HG03442 (cell line): ENCODE results near the gene CDK5RAP3.
"Not testable (repeated sequence)": the region's sequence is repeated elsewhere in the genome, so short reads cannot be mapped to it uniquely, and the experiment has no call there.

Experiments
- ATAC-seq: cut with Tn5 transposase; IDR thresholded peaks from one replicate; pipeline ENCODE4 v1.9.1; 2021; ENCODE audit warnings: mild to moderate bottlenecking, moderate library complexity; ENCODE audit not compliant: unreplicated experiment

The CDK5RAP3 gene, protein sequence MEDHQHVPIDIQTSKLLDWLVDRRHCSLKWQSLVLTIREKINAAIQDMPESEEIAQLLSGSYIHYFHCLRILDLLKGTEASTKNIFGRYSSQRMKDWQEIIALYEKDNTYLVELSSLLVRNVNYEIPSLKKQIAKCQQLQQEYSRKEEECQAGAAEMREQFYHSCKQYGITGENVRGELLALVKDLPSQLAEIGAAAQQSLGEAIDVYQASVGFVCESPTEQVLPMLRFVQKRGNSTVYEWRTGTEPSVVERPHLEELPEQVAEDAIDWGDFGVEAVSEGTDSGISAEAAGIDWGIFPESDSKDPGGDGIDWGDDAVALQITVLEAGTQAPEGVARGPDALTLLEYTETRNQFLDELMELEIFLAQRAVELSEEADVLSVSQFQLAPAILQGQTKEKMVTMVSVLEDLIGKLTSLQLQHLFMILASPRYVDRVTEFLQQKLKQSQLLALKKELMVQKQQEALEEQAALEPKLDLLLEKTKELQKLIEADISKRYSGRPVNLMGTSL

DNA sequence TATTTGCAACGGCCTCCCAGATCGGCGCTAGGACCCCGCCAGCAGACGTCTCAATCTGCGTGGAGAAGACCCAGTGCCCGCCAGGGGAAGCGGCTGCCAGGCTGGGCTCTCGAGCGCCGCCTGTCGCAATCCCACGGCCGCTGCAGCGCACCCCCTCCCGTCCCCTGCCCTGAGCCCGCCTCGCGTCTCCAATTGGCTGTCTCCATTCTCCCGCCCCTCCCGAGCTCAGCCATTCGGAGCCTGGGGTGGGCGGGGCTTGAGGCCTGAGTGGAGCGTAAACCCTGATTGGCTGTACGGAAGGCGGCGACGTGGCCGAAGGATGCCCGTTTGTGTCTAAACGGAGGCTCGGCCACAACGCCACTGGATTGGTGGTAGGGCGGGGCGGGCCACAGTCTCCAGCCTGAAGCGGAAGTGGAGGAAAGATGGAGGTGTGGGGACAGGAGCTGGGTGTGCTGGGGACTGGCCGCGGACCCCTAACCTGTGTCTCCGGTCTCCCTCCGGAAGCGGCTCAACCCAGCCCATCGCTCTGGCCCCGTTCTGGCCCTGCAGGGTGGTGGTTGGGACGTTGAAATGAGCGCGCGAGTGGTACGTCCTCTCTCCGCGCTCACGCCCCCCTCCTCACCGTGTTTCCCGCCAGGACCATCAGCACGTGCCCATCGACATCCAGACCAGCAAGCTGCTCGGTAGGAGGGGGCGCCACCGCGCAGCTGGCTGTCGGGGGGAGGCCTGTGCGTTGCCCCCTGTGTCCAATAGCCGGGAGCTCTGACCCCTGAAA is at the start of gene CDK5RAP3:
CDK5RAP3 (plus strand) TSS at position 389 of the 775 bp plus-strand sequence; CDS start at position 423, 34 bp downstream.
- ATAC-seq, result peak; percentile 95

DNA sequence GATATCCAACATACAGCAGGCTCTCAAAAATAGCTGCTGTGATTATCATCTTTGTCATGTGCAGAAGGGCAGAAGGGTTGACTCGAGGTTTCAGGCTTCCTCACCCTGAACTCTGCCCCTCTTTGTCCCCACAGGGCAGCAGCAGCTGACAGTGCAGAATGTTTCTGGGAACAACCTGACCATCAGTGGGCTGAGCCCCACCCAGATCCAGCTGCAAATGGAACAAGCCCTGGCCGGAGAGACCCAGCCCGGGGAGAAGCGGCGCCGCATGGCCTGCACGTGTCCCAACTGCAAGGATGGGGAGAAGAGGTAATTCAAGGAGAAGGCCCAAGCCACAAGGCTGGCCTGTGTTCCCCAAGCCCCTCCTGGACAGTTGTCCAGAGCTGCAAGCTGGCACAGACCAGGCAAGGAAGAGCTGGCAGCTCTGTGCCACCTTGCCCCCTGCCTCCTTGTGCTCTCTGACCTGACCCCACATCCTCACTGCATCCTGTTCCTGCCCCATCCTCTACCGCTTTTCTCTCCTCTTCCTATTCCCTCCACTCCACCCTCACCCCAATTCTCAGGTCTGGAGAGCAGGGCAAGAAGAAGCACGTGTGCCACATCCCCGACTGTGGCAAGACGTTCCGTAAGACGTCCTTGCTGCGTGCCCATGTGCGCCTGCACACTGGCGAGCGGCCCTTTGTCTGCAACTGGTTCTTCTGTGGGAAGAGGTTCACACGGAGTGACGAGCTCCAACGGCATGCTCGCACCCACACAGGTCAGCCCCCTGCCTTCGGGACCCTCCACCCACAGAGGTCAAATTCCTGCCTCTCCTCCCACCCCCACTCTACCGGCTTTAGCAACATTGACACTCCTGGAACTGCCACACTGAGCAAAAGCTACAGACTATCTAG is 45.9 kb upstream of the CDK5RAP3 start:
- no peak for ATAC-seq

DNA sequence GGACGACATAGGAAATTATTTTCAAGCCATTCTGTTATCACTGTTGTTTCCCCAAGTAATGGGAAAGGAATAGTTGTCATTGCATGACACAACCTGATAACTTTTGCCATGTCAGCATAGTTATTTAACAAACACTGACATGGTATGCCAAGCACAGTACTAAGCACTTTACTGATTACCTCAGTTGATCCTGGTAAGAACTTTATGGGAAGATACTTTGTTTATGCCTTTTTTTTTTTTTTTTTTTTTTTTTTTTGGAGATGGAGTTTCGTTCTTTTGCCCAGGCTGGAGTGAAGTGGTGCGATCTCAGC is 45.3 kb upstream of the CDK5RAP3 start:
- ATAC-seq, result no peak

DNA sequence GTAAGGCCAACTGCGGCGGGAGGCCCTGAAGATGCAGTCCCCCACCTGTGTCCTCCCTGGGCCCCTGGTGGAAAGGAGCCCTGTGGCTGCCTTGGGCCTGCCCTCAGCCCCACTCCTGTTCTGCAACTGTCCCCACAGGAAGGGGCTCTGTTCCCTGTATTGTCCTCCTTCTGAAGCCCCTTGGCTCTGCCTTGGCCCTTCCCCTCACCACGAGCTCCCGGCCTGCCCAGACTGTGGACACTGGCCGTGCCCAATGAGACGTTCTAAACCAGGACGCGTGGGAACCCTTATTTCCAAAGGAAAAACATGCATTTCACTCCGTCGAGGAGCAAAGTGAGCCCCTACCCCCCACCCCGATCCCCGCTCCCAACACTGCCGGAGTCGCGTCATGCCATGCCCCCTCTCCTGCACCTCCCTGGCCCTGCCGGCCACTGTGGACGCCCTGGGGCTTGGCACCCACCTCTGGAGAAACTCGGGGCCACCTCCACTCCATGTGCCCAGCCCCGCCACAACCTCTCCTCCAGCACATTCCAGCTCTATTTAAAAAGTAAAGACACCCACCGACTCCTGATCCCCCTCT is 43.0 kb upstream of the CDK5RAP3 start:
- ATAC-seq, result no peak

DNA sequence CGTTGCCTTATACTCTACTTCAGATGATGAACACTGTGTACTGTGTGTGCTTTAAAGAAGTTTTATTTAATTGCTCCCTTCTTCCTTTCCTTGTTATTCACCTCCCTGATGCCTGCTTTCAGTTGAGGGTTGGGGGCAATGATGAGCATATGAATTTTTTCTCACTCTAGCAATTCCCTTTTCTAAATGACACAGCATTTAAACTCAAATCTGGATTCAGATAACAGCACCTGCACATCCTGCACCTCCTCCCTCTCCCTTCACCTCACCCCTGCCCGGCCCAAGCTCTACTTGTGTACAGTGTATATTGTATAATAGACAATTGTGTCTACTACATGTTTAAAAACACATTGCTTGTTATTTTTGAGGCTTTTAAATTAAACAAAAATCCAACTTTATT is 42.5 kb upstream of the CDK5RAP3 start:
- ATAC-seq, result no peak

DNA sequence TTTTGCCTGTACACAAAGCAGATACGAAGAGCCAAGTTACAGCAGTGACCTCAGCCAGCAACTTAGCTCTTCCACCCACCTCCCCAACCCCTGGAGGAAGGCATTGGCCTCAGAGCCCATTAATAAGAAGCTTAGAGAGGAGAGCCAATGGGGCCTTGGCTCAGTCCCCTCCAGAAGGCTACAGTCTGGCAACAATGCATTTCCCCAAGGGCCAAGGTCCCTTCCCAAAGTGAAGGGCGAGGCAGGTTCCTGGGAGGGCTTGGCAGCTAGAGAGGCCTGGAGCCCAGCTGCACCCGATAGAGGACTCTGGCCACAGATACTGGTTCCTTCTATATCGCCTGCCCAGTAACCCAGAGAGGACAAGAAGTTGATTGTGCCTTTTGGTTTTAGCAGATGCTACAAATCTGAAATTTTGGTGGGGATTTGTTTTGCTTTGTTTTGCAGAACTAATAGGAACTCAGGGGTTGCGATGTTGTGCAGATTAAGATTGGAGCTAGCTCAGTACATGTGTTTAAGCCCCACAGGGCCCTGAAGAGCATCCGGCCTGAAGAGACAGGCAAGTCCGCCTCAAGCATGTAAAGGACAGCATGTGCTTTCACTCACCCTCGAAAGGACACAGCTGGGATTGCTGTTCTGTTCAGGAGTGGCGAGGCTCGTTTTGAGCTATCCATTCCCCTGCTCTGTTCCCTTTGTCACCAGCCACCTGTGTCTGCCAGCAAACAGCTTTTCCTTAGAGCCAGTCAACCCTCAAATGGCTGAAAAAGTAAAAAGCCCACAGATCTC is 41.5 kb upstream of the CDK5RAP3 start:
- ATAC-seq, result no peak

DNA sequence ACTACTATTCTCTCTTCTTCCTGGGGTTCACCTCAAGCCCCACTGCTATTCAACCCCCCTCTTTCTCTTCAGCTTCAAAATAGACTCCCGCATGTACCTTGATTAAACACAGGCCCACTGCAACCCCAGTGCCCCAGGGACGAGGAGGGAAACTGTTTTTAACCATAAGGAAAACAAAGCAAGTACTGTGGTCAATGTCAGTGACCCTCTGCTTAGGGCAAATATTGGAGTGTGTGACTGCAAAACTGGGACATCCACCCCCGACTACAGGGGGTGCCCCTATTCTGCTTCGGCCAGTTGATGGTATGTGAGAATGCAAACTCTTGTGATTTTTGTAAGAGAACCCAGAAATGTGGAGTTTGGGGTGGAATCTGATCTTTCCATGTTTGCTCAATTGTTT is 39.1 kb upstream of the CDK5RAP3 start:
- ATAC-seq, result no peak

DNA sequence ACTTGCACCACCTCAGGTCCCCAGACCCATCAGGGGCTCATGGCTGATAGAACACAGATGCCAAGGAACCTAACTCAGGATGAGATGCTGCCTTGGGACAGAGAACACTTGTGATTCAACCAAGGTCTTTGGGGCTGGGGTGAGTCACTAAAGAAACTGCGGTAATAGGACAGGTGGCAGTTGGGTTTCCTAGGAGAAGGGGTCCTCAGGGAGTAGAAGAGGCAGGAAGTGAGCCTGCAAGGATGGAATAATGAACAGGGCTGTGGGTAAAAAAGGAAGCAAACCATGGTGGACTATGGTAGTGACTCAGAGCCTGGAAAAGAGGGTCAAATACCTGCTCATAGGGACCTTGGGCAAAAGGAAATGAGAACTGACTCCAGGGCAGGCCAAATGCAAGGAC is 36.1 kb upstream of the CDK5RAP3 start:
- ATAC-seq, result no peak

DNA sequence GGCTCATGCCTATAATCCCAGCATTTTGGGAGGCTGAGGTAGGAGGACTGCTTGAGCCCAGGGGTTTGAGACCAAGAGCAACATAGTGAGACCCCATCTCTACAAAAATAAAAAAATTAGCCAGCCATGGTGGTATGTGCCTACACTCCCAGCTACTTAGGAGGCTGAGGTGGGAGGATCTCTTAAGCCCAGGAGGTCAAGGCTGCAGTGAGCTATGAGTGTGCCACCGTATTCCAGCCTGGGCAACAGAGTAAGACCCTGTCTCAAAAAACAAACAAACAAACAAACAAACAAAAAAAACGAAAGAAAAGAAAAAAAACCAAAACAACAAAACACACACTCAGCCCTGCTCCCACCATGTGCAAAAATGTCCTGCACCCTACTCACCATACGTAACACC is 35.4 kb upstream of the CDK5RAP3 start:
- not testable (repeated sequence) for ATAC-seq

DNA sequence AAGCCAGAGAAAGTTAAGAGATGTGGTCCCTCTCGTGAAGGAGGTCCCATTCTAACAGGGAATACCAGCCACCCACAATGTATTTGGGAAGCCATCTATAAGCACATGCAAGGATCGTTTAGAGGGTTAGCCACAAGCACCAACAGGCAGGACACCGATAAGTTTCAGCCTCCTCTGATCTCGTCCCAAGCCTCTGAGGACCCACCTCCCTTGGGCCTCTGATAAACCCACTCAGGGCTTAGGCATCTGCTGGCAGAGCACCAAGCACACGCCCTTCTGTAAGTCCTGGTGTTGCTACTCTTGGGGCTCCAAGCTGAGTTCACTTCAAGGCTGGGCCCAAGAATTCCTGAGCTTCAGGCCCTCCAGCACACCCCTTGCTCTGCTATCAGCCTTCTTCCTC is 35.0 kb upstream of the CDK5RAP3 start:
- ATAC-seq, result no peak

DNA sequence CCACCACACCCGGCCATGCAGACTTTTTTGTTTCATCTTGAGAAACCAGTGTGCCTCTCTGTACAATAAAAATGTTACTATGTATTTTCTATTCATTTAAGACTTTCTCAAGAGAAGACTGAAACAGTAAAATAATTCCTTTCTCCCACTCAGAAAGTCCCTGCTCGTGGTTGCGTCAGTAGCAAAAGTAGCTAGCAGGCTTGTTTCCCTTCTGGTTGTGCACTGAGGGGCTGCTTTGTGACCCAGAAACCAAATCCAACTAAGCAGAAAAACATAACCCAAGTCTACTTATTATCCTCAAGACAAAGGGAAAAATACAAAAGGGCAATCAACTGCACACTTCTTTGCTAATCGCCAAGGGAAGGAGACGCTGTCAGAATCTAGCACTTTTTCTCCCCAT is 33.0 kb upstream of the CDK5RAP3 start:
- ATAC-seq, result no peak

DNA sequence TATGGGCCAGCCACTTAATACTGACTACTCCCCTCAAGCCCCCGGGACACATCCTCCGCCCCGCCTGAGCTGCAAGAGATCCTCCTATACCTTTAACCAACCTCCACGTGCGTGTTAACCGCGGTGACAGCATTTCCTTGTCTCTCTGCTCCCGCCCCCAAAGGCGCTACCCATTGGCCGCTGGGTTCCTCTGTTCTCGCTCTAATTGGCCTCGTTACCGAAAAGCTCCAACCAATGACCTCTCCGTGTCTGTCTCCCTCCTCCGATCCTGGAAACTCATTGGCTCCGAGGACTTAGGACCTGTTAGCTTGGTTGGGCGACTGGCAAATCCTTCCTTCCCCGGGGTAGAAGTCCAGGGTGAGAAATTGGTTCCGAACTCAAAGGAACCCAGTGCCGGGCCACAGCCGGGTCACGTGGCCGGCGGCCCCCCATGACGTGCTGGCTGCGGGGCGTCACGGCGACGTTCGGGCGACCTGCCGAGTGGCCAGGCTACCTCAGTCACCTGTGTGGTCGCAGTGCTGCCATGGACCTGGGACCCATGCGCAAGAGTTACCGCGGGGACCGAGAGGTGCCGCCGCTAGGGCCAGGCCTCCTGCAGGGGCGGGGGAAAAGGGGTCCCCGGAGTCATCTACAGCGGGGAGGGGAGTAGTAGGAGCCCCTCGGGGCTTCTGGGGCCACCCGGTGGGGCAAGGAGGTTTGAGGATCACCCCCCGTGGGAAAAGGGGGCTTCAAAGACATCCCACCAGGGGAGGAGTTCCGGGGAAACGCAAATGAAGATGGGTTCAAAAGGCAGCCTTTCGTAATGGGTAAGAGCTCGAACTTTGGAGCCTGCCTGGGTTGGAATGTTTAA is 29.4 kb upstream of the CDK5RAP3 start, which contains the start of gene PNPO:
PNPO (plus strand) TSS at position 326 of the 850 bp plus-strand sequence; CDS start at position 431, 105 bp downstream.
- ATAC-seq, result peak; percentile 92

DNA sequence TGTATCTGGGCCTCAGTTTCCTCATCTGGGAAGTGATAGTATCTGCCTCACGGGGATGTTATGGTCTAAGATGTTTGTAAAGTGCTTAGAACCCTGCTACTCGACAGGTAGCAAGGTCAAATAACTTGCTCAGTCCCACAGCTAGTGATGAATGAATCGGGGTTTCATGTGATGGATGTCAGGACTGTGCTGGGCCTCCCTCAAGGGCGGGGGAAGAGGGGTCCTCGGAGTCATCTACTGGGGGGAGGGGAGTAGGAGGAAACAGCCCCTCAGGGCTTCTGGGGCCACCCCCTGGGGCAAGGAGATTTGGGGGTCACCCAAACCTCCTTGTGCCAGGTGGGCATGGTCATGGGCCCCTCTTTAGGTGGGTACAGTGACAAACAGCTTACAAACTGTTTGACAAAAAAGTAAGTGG is 28.8 kb upstream of the CDK5RAP3 start:
- no peak for ATAC-seq

DNA sequence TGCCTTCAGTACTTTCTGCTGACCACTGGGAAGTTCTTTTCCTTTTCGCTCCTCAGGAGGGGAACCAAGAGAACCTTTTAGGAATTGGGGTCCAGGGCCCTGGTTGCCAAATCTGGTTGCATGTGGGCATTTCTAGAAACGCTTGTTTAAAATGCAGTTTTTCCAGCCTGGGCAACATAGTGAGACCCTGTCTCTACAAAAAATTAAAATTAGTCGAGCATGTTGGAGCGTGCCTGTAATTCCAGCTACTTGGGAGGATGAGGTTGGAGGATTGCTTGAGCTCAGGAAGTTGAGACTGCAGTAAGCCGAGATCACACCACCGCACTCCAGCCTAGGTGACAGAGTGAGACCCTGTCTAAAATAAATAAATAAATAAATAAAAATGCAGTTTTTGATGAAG is 28.3 kb upstream of the CDK5RAP3 start:
- ATAC-seq, result no peak

DNA sequence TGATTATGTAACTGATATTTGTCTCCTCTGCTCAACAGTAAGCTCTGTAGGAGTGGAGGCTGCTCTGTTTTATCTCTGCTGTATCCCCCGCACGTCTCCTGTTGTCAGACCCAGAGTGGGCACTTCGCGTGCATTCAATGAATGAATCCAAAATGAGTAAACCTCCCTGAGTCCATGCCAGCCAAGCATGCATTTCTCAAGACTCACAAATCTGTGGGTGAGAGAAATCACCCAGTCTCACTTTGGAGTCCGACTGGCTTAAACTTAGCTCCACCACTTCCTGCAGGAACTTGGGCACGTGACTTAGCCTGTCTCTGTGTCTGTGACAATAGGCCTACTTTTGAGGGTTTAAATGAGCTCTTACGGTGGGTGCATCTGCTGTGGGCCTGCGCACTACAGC is 25.8 kb upstream of the CDK5RAP3 start:
- ATAC-seq, result no peak

DNA sequence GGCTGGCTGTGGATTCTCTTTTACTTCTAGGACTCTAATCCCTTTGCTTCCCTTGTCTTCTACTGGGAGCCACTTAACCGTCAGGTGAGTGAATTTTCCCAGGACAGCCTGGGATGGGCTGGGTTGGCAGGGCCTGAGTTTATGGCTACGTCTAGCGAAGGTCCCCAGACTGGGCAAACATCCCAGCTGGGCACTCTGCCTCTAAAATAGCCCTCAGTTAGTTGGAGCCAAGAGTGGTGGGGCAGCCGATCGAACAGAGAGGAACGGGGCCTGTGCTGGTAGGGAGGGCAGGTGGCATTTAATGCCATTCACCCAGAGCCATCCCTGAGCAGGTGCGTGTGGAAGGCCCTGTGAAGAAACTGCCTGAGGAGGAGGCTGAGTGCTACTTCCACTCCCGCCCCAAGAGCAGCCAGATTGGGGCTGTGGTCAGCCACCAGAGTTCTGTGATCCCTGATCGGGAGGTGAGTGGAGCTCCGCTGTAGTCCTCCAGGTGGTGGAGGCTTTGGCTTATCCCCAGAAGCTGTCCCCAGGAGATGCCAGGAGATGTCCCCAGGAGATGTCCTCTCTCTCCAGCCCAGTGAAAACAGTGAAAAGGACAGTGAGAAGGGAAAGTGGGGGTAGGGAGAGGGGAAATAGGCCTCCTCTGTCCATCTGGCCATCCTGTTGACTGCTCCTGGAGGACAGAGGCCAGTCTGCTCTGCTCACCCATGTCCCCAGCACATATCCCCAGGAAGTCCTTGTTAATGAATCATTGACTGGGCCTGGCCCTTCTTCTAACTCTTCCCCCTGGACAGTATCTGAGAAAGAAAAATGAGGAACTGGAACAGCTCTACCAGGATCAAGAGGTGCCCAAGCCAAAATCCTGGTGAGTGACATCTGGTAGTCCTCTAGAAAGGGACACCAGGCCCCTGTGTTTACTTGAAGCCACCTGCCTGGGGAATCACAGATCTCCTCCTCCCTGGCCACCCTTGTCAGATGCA is 25.1 kb upstream of the CDK5RAP3 start:
- ATAC-seq, result no peak

DNA sequence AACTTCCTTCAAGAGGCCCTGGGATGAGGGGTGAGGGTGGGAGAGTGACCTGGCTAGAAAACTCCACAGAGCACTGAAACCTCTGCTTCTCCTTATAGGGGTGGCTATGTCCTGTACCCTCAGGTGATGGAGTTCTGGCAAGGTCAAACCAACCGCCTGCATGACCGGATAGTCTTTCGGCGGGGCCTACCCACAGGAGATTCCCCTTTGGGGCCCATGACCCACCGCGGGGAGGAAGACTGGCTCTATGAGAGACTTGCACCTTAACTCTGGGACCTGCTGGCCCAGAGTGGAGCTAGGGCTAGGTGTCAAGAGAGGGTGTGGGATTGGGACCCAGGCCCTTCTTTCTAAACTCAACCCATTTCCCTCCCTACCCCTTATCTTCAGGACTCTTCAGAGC is 24.4 kb upstream of the CDK5RAP3 start:
- no peak for ATAC-seq

DNA sequence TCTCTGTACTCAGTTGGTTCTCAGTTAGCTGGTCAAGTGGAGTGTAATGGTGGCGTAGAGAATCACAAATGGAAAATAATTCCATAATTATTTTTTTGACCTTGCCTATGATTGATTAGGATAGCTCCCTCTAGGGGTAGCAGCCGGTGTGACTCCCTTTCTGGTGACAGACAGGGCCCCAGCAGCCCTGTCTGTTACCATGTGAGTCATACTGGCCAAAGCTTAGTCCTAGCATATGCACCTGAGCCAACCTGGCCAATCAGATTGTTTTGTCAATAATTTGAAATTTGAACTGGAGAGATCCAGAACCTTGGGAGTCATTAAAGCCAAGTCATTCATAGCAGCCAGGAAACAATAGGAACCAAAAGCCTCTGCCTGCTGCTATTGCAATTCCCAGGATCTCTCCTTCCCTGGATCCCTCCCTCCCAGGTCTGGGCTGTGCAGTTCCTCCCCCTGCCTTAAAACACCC is 23.9 kb upstream of the CDK5RAP3 start:
- peak; percentile 65 for ATAC-seq
